Activated CD4-positive, CD25-positive, alpha-beta regulatory T cell treated with anti-CD3 and anti-CD28 coated beads, Interleukin-2, amount 50 U/mL, for 16 hours (primary cell): Measurements from ENCODE around the gene SUN5.

Experiments used
- DNase-seq: peaks from one replicate; pipeline ENCODE4 v3.0.0-alpha.2; 2020; ENCODE audit warnings: low read depth, low spot score

Gene SUN5

GRCh38 chr20:33014336-33015113 is 10.3 kb upstream of the SUN5 start:
- no peak for DNase-seq

DNA sequence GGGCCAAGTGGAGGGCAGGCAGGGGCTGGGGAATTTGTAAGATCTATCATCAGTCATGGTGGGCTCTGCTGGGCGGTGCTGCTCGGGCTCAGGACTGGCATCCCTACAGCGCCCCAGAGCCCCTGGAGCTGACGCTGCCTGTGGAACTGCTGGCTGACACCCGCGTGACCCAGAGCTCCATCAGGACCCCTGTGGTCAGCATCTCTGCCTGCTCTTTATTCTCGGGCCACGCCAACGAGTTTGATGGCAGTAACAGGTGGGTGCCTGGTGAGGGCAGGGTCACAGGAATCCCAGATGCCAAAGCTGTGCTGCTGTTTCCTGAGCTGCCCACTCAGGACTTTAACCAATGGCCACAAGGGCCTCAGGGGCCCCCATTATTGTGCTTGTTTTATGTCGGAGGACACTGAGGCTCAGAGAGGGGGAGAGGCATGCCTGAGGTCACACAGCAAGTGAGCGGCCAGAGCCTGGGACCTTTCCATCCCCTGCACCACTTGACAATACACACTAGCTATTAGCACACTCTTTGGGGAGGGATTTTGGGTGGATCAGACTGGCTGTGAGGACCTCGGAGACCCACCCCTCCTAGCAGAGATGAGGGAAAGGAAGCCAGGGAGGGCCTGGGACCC is 9.6 kb upstream of the SUN5 start:
- DNase-seq: no peak

- no peak for DNase-seq
Observed at GRCh38 chr20:33012327-33013189, 8.3 kb upstream of the SUN5 start.

GRCh38 chr20:33010674-33011449 is 6.6 kb upstream of the SUN5 start:
- DNase-seq: no peak

- no peak for DNase-seq
Observed at GRCh38 chr20:33010133-33010504, 5.9 kb upstream of the SUN5 start.

DNA sequence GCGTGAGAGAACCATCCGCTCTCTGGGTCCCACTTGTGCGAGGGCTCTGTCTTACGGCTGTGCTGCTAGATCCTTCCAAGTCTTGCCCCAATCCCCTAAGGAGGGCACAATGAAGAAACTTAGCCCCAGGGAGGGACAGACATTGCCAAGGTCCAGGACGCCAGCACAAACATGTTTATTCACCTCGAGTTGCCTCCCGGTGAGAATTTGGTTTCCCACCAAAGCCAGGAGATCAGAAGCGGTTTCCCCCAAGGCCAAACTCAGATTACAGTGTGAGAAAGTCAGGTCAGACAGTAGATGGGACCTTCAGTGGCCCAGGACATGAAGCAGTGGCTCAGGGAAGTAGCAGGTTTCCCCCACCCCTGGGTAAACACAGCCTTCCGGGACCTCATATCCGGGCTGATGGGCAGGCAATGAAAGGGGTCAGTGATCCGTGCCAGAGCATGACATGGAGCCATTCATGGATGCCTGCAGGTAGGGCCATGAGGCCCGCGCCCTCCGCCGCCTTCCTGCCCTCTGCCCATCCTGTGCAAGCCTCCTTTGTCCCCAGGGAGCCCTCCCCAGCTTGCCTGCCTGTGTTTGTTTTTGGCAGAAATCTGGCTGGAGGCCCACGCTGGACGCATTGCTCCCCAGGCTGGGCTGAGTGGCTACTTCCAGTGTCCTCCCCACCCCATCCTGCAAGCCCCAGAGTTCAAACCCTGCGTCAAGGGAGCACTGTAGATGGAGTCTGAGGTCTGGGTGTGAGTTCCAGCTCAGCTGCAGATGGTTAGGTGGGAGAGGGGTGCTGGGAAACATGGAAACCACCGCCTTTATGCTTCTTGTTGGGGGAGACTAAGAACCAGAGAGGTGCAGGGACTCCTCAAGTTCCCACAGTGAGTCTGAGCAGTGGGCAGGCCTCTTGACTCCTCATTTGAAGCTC is 5.2 kb upstream of the SUN5 start:
- no peak for DNase-seq

DNA sequence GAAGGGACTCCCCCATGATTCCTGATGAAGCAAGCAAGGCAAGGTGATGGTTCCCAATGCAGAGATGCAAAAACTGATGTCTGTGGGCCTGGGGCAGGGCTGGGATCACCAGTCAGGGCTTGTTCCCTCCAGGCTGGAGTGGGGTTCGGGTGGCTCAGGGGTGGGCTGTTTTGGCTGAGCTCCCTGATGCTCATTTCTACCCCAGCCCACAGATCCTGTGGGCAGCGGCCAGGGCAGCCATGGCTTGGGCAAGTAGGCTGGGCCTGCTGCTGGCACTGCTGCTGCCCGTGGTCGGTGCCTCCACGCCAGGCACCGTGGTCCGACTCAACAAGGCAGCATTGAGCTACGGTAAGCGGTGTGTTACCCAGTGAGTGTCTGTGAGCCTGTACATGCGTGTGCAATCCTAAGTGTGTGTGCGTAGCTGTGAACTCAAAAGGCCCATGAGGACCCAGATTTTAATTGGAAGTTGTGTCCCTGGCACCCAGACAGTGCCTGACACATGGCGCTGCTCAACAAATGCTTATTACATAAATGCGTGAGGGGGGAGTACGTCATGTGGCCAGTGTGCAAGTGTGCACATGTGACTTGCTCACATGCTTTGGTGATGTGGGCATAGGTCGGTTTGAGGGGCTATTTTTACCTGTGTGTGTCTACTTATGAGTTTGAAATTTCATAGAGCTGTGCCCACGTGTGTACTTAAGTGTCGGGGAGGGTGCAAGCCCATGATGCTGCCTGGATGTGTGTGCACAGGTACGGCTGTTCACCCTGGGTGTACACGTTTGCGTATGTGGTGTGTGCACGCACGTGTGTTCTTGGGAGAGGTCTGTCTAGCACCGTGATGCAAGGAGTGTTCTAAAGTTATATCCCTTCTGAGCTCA is 4.3 kb upstream of the SUN5 start:
- DNase-seq: no peak

DNA sequence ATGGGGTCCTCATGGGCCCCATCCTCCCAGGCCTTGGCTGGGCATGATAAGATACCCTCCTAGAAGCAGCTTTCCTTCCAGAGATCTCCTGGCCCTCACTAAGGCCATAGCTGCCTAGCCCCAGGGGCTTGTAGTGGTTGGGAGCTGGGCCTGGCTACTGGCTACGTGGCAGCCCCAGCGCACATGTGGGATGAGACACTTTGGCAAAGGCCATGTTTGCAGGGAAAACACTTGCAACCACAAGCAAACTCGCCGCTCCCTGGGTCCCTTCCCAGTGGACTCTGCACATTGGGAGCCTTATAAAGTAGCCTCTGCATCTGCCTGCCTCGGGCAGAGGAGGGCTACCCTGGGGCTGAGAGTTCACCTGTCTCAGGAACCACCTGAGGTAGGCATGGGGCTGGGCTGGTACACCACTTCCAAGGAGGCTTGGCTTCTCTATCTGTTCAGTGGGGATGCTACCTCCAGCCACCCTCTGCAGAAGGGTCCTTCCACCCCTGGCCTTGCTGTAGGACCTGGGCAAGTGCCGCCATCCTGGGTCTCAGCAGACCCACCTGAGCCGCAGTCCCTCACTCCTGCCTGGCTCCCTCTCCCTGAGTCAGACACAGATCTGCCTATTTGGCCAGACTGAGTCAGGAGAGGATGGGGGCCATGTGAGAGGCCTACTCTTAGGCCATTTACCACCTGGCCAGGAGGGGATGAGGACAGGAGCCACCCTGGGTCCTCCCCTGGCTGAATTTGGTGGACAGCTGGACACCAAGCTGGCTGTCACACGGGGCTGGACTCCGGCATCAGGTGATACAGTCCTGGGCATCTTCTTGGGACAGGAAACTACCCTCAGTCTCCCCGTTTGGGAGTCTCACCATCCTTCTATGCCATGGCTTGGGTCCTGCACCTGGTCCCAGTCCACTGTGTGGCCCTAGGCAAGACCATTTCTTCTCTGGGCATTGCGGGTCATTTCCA is 3.4 kb upstream of the SUN5 start, which contains the start of gene BPIFB2:
TSS of gene BPIFB2 (plus strand) at position 329 of the 960 bp plus-strand sequence. CDS start 871 bp downstream, outside the sequence.
- no peak for DNase-seq

- DNase-seq: no peak
Observed at GRCh38 chr20:33006776-33007375, 2.6 kb upstream of the SUN5 start.

- no peak for DNase-seq
Observed at GRCh38 chr20:33005908-33006775, 1.9 kb upstream of the SUN5 start.

DNA sequence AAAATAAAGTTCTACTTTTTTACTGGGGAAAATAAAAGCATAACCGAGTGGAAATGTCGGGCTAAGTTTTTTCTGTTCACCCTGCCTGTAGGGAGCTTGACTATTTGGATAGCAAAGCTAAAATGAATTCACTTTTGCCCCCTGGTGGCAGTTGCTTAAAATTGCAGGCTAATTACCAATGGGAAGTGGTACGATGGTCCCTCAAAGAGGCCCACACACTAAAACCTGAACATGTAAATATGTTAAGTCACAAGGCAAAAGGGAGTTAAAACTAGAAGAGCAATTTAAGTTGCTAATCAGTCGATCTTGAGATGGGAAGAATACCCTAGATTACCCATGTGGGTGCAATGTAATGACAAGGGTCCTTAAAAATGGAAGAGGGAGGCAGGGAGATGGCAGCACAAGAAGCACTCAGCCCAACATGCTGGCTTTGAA is 916 bp upstream of the SUN5 start:
- no peak for DNase-seq

DNA sequence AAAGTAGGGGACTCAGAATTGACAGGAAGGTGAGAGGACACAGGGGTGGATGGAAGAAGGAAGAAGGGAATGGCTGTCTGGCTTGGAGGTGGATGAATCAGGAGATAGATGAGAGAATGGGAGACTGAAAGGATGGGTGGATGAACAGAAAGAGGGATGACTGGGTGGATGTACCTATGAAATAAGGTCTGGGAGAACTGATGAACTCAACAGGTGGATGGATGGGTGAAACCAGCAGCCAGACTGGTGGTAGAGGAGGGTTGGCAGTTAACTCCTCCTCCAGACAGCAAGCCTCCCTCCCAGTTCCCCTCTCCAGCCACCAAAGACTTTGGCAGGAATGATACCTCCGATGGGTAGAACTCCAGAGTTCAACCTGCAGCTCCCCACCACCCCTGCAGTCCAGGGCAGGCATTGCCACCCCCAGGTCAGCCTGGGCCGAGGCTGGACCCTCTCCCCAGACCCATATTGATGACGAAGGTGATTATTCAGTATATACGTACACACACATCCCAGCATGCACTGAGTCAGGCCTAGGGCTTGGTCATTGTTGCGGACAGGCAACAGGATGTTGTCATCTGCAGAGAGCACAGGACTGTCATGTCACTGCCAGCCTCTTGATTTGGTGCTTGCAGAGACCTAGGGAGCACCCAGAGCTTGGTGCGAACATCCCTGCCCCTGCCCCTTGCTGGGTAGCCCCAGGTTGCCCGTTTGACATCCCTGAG is 2.0 kb downstream of the SUN5 start:
- no peak for DNase-seq

DNA sequence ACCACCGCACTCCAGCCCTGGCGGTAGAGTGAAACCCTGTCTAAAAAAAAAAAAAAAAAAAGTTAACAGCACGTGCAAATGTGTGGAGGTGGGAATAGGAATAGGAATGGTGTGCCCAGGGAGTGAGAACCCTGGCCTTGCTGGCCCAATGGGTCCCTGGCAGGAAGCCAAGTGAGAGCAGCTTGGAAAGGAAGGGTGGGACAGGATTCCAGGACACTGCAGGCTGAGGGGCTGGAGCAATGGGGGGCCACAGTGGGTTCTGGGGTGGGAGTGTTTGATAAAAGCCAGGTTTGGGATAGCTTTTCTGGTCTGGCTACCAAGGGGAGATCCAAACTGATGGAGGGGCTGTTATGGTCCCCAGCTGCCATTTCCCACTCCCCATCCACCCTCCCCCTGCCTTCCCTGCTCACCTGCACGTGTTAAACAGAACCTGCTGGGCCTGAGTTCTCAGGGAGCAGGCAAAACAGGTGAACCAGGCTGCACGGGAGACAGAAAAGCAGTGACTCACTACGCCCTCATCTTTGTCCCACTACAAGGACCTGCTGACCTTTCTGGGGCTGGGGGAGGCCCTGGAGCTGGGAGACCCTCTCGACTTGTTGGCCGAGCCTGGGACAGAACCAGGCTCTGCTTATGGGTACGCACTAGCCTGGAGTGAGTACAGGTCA is 3.3 kb downstream of the SUN5 start:
- no peak for DNase-seq

- DNase-seq: no peak
Observed at GRCh38 chr20:32999603-33000250, 4.5 kb downstream of the SUN5 start.

DNA sequence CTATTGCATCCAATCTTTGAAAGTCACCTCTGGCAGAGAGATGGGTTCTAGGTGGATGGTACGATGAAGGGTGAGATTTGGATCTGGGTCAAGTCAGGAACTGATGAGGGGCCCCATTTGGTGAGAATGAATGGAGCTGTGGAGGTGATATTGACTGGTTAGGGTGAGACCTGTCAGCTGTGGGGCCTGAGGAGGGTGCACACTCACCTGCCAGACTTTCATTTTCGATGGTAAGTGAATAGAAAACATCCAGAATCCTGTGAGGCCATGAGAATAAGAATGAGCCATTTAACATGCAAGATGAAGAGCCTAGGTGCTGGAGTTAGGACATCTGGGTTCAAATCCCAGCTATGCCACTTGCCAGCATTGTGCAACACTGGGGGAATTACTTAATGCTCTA is 6.8 kb downstream of the SUN5 start:
- DNase-seq: no peak
